ENCODE data around the gene AGBL4.

DNA sequence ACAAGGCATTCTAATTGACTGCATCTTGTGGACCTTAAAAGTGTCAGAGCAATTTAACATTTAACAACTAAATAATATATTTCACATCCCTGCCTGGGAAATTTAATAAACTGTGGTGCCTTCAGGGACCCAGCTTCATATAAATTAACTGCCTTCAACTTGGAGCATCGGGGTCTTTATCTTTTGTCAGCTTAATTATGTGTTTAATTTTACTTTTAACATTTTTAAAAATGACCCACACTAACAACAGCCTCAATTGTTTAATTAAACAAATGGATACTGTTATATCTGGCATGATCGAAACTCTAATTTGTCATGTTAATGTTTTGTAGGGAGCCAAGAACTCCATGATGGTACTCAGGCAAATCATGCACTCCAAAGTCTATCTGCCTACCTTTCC is 857.7 kb downstream of the AGBL4 start:
- no peak for TF ChIP-seq POLR2AphosphoS5 (IDR thresholded peaks at IDR 0.05; ENCODE audit: low read depth, low read length)
- TF ChIP-seq TAF1 (IDR thresholded peaks at IDR 0.05; ENCODE audit: borderline replicate concordance, insufficient read depth, low read length), result no peak
- TF ChIP-seq REST (IDR thresholded peaks at IDR 0.05; ENCODE audit: insufficient read depth in 1 of 2, low read depth in 2 of 2, low read length in 2 of 2), result no peak
- no peak for TF ChIP-seq SIN3A (IDR thresholded peaks at IDR 0.05; ENCODE audit: borderline replicate concordance, insufficient read depth, low read length)
- no peak for TF ChIP-seq FOXP2 (optimal IDR thresholded peaks at IDR 0.05; ENCODE audit: borderline replicate concordance, extremely low read depth, extremely low read length, insufficient read depth)
